GM10248 (cell line): Measurements from ENCODE around the gene CADM2.

ENCODE experiments used
- CTCF ChIA-PET: fragments of 300-600 bp; sonication (Branson Sonifier 250); formaldehyde crosslinking; extraction: SDS; loops from one replicate; lab custom pipeline; 2021; ENCODE audit warnings: antibody characterized with exemption; lab: Yijun Ruan, JAX
- POLR2A ChIA-PET: fragments of 350-650 bp; sonication (Branson Sonifier 250); formaldehyde crosslinking; extraction: SDS; loops from one replicate; lab custom pipeline; 2020; ENCODE audit warnings: antibody characterized with exemption; lab: Yijun Ruan, JAX
- DNase-seq: peaks from one replicate; pipeline ENCODE4 v3.0.0; 2012; ENCODE audit errors: extremely low spot score
- CTCF ChIP-seq: IDR thresholded peaks from 2 replicates; pipeline ENCODE4 v1.5.1; 2012; ENCODE audit warnings: mild to moderate bottlenecking, low read depth; ENCODE audit errors: extremely low read depth, missing control alignments, control extremely low read depth

CADM2 gene

GRCh38 chr3:85251766-85252165 is 293.0 kb downstream of the CADM2 start:
- POLR2A ChIA-PET = no interaction called here
- CTCF ChIA-PET = no interaction called here
- TF ChIP-seq CTCF = no peak
- DNase-seq = no peak

DNA sequence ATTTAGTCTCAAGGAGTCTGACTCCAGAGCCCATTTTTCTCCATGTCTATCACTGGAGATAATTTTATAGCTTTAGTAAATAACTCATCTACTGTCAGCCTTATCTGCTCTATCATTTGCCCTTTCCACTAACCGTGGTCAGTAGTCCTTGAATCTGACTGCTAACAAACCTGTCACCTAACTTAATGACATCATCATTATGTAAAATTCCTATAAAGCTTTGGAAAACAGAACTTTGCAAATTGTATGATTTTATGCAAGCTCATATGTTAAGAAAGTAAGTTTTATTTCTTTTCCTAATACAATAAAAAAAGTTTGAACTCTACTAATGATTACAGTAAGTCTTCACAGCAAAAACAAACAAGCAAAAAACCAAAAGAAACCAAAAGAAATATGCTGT is 293.9 kb downstream of the CADM2 start:
- DNase-seq = no peak
- ChIA-PET POLR2A (no interaction called here), CTCF (no interaction called here)
- TF ChIP-seq CTCF = peak; percentile 1

DNA sequence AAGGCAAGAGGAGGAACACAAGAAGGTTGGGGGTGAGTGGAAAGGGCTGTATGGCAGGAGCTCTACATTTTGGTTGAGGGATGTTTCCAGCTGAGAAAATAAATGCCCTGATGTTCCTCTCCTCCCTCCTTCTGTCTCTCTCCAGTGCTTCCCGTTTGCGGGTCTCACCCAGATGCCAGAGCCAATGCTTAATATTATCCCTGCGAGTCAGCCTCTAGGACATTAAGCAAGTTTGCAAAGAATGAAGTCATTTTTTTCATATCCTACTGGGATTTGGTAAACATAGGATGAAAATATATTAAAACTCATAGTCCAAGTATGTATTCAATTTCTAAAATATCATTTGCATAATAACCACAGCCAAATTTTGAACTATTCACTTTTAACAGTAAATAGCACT is 295.9 kb downstream of the CADM2 start:
- TF ChIP-seq CTCF = no peak
- ChIA-PET CTCF (interaction anchor here (1.0 to 1.7 kb wide), 2 partner anchors 11 to 25 kb away, joined by 3 to 5 read pairs; no protein-coding TSS in a partner anchor), POLR2A (no interaction called here)
- no peak for DNase-seq

- DNase-seq = no peak
- no peak for TF ChIP-seq CTCF
- POLR2A ChIA-PET = no interaction called here
- CTCF ChIA-PET = interaction anchor here (1.7 kb wide), 1 partner anchor 10 kb away, joined by 5 read pairs; no protein-coding TSS in a partner anchor
Observed at GRCh38 chr3:85255949-85256348, 297.2 kb downstream of the CADM2 start.

GRCh38 chr3:85258326-85258725 is 299.5 kb downstream of the CADM2 start:
- no peak for DNase-seq
- no peak for TF ChIP-seq CTCF
- CTCF ChIA-PET = no interaction called here
- POLR2A ChIA-PET = no interaction called here

- TF ChIP-seq CTCF = no peak
- no peak for DNase-seq
- CTCF ChIA-PET = no interaction called here
- POLR2A ChIA-PET = no interaction called here
Observed at GRCh38 chr3:85258819-85259218, 300.0 kb downstream of the CADM2 start.

DNA sequence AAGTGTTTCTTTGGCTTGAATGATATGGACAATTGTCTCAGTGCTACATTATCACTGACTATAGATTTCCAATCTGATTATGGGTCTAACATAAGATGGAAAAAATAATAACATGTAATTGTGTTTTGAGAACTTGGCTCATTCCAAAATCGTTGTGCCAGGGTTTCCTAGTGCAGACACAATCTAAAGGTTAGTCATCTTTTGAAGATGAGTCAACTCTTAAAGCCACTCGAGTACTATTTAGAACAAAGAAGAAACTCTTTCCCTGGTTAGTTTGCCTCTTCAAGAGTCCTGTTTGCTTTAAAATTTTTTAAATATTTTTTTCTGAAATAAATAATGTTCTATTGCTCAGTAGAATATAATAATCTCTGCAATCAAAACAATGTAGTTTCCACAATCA is 301.0 kb downstream of the CADM2 start:
- no peak for DNase-seq
- POLR2A ChIA-PET = no interaction called here
- no peak for TF ChIP-seq CTCF

More for the DNA sequence above, 301.0 kb downstream of the CADM2 start:
- CTCF ChIA-PET = no interaction called here
